ENCODE results near the gene IMPG2. TPM values are rescaled to one million over a fixed set of nuclear protein-coding genes. Genes with fewer than 3 reads are reported as not detected.

IMPG2 gene
- total and polyA plus RNA-seq, 4 donors: 0.01 to 0.37 (median 0.25) TPM; not detected in 1

DNA sequence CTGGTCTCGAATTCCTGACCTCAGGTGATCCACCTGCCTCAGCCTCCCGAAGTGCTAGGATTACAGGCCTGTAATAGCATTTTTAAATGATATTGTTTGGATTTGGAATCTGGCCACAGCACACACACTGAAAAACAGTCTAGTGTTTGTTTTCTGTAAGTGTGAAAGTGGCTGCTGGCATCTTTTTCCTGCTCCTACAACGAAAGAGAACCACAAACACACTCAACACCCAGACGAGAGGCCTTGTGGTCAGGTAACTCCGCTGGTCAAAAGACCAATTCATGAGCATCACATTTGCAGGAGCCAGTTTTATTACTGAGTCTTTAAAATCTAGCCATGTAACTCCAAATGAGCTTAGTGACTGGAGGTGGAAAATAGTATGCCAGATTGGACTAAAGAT, 50.2 kb downstream of the IMPG2 start:
- Histone ChIP-seq H3K9ac (ENCODE audit: low read depth in 1 of 2, low read length in 2 of 2) (no peak overlapping the region), H3K27me3 (ENCODE audit: control insufficient read depth in 4 of 4, insufficient read depth in 4 of 4, low read length in 3 of 4) (no peaks in the 10 kb centered on the region), H3K4me1 (ENCODE audit: control insufficient read depth in 4 of 4, insufficient read depth in 4 of 4, low read length in 3 of 4) (no peaks in the 10 kb centered on the region), H3K27ac (ENCODE audit: low read depth in 1 of 2, low read length in 2 of 2) (no peak overlapping the region), H3K9me3 (ENCODE audit: control insufficient read depth in 4 of 4, low read length in 3 of 4) (no peaks in the 10 kb centered on the region), H3K36me3 (ENCODE audit: control insufficient read depth in 4 of 4, insufficient read depth in 3 of 4, low read depth in 1 of 4, low read length in 3 of 4) (no peaks in the 10 kb centered on the region), H3K4me3 (ENCODE audit: low read depth in 1 of 3, low read length in 3 of 3) (no peak overlapping the region)
- no peak for DNase-seq (ENCODE audit: low spot score)
- no peak for TF ChIP-seq JUND (IDR thresholded peaks at IDR 0.05)
- no peak for TF ChIP-seq FOXA1 (IDR thresholded peaks at IDR 0.05)
- TF ChIP-seq HNF4G (IDR thresholded peaks at IDR 0.05): no peak
- TF ChIP-seq, protein P1, sequence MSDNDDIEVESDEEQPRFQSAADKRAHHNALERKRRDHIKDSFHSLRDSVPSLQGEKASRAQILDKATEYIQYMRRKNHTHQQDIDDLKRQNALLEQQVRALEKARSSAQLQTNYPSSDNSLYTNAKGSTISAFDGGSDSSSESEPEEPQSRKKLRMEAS (IDR thresholded peaks at IDR 0.05): no peak
- TF ChIP-seq NR2F2 (IDR thresholded peaks at IDR 0.05): no peak
- WGBS: 90% methylated on average over 5 of the region's 5 CpGs

DNA sequence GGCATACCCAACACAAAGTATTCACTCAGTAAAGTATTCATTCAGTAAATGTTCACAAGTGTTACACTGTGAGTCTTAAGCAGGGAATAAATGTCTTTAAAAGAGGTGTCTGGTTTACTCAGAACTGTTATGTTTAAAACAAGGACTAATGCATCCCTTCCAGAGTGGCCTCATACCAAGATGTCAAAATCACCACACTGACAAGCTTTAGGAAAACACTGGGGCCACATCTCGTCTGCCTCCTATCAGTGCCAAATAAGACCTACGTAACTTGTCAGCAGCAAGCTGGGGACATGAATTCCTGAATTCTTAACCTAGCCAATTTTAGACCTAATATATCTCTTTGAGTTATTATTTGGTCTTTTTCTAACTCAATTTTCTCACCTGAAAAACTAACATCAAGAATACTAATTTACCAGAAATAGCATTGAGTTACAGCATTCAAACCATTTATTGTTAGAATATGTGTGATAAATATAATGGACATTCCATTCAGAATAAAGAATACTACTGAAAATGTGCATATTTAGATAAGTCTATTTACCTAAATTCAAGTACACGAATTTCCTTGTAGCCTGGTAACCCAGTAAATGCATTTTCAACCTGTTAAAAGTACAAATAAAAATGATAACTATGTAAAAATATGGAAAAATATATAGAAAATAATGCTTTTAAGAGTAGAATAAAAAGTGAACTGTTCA, 51.3 kb downstream of the IMPG2 start:
- no peak overlapping the region for H3K9ac ChIP-seq (ENCODE audit: low read depth in 1 of 2, low read length in 2 of 2)
- H3K4me1 ChIP-seq (ENCODE audit: control insufficient read depth in 4 of 4, insufficient read depth in 4 of 4, low read length in 3 of 4): no peaks in the 10 kb centered on the region
- no peak overlapping the region for H3K4me3 ChIP-seq (ENCODE audit: low read depth in 1 of 3, low read length in 3 of 3)
- no peaks in the 10 kb centered on the region for H3K27me3 ChIP-seq (ENCODE audit: control insufficient read depth in 4 of 4, insufficient read depth in 4 of 4, low read length in 3 of 4)
- TF ChIP-seq RAD21 (IDR thresholded peaks at IDR 0.05) (no peak), YY1 (IDR thresholded peaks at IDR 0.05) (no peak), SP1 (IDR thresholded peaks at IDR 0.05) (no peak), EGR1 (IDR thresholded peaks at IDR 0.05; ENCODE audit: low read depth in 2 of 2) (no peak), TAF1 (conservative IDR thresholded peaks at IDR 0.05) (no peak), JUND (IDR thresholded peaks at IDR 0.05) (no peak), HNF4A (conservative IDR thresholded peaks at IDR 0.05) (no peak), HNF4G (IDR thresholded peaks at IDR 0.05) (no peak), RXRA (IDR thresholded peaks at IDR 0.05) (no peak)
- TF ChIP-seq, protein P1 (IDR thresholded peaks at IDR 0.05): no peak
- TF ChIP-seq, protein P2, sequence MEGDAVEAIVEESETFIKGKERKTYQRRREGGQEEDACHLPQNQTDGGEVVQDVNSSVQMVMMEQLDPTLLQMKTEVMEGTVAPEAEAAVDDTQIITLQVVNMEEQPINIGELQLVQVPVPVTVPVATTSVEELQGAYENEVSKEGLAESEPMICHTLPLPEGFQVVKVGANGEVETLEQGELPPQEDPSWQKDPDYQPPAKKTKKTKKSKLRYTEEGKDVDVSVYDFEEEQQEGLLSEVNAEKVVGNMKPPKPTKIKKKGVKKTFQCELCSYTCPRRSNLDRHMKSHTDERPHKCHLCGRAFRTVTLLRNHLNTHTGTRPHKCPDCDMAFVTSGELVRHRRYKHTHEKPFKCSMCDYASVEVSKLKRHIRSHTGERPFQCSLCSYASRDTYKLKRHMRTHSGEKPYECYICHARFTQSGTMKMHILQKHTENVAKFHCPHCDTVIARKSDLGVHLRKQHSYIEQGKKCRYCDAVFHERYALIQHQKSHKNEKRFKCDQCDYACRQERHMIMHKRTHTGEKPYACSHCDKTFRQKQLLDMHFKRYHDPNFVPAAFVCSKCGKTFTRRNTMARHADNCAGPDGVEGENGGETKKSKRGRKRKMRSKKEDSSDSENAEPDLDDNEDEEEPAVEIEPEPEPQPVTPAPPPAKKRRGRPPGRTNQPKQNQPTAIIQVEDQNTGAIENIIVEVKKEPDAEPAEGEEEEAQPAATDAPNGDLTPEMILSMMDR (IDR thresholded peaks at IDR 0.05; ENCODE audit: low read depth, low read length, missing input control): no peak
- DNase-seq (ENCODE audit: low spot score): no peak
- H3K36me3 ChIP-seq (ENCODE audit: control insufficient read depth in 4 of 4, insufficient read depth in 3 of 4, low read depth in 1 of 4, low read length in 3 of 4): no peaks in the 10 kb centered on the region
- WGBS: 87% methylated on average over 3 of the region's 3 CpGs
- no peak overlapping the region for H3K27ac ChIP-seq (ENCODE audit: low read depth in 1 of 2, low read length in 2 of 2)
- no peaks in the 10 kb centered on the region for H3K9me3 ChIP-seq (ENCODE audit: control insufficient read depth in 4 of 4, low read length in 3 of 4)

DNA sequence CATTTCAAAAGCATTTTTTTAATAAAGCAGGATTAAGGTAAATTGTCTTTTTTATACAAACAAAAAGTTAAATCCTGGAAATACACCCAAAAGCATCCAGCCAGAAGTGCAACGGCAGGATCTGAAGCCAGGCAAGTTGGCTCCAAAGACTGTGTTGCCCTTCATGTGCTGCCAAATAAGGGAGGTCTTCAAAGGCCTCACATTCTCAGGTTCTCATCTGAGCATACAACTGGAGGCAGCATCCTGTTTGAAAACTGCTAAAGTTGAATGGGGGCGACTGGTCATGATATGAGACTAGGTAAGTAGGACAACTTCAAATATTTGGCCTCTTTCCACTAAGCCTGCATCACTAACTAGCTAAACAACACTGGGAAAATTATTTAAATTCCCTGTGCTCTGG, 52.2 kb downstream of the IMPG2 start:
- no peak overlapping the region for H3K4me3 ChIP-seq (ENCODE audit: low read depth in 1 of 3, low read length in 3 of 3)
- H3K36me3 ChIP-seq (ENCODE audit: control insufficient read depth in 4 of 4, insufficient read depth in 3 of 4, low read depth in 1 of 4, low read length in 3 of 4): no peaks in the 10 kb centered on the region
- DNase-seq (ENCODE audit: low spot score): no peak
- TF ChIP-seq, protein P2 (IDR thresholded peaks at IDR 0.05; ENCODE audit: low read depth, low read length, missing input control): no peak
- TF ChIP-seq SP1 (IDR thresholded peaks at IDR 0.05): no peak
- no peak for TF ChIP-seq EGR1 (IDR thresholded peaks at IDR 0.05; ENCODE audit: low read depth in 2 of 2)
- TF ChIP-seq, protein P3, sequence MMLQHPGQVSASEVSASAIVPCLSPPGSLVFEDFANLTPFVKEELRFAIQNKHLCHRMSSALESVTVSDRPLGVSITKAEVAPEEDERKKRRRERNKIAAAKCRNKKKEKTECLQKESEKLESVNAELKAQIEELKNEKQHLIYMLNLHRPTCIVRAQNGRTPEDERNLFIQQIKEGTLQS (IDR thresholded peaks at IDR 0.05): no peak
- TF ChIP-seq HNF4G (IDR thresholded peaks at IDR 0.05): no peak
- TF ChIP-seq JUND (IDR thresholded peaks at IDR 0.05): no peak
- no peak for TF ChIP-seq GABPA (IDR thresholded peaks at IDR 0.05 in 1 of 2, conservative IDR thresholded peaks at IDR 0.05 in 1 of 2)
- no peak for TF ChIP-seq RAD21 (IDR thresholded peaks at IDR 0.05)
- TF ChIP-seq NR2F2 (IDR thresholded peaks at IDR 0.05): no peak
- TF ChIP-seq, protein P1 (IDR thresholded peaks at IDR 0.05): no peak
- H3K27me3 ChIP-seq (ENCODE audit: control insufficient read depth in 4 of 4, insufficient read depth in 4 of 4, low read length in 3 of 4): no peaks in the 10 kb centered on the region
- H3K9me3 ChIP-seq (ENCODE audit: control insufficient read depth in 4 of 4, low read length in 3 of 4): no peaks in the 10 kb centered on the region
- no peak overlapping the region for H3K27ac ChIP-seq (ENCODE audit: low read depth in 1 of 2, low read length in 2 of 2)
- H3K4me1 ChIP-seq (ENCODE audit: control insufficient read depth in 4 of 4, insufficient read depth in 4 of 4, low read length in 3 of 4): no peaks in the 10 kb centered on the region
- 87% methylated on average over 2 of the region's 2 CpGs for WGBS
- no peak overlapping the region for H3K9ac ChIP-seq (ENCODE audit: low read depth in 1 of 2, low read length in 2 of 2)

Measured in liver (tissue), 9 donors.